A549 (cell line): ENCODE data around the gene ZNF827. TPM values are rescaled to one million over a fixed set of nuclear protein-coding genes. Genes with fewer than 3 reads are reported as not detected.
A peak's percentile ranks its signal among the peaks of the same experiment; 100 is the strongest.

Experiments
- ATAC-seq, 2 experiments: fragments of 200-7000 bp in 1 of 2; fragments of >200 bp in 1 of 2; cut with Nextera tagmentation in 1 of 2; cut with Tn5 transposase in 1 of 2; 3 replicates each; pipeline versions ENCODE4 v1.8.0 to v1.9.1; 2018 to 2020; ENCODE audit warnings: mild to moderate bottlenecking in 1 of 2, moderate library complexity in 1 of 2
- CTCF ChIA-PET: fragments of 300-600 bp; sonication (Branson Sonifier 250); formaldehyde crosslinking; extraction: SDS; loops from one replicate; lab custom pipeline; 2021; ENCODE audit warnings: antibody characterized with exemption, inconsistent platforms; lab: Yijun Ruan, JAX
- POLR2A ChIA-PET: fragments of 350-600 bp; formaldehyde crosslinking; extraction: SDS; loops from one replicate; lab custom pipeline; 2021; ENCODE audit warnings: antibody characterized with exemption, inconsistent platforms; lab: Yijun Ruan, JAX
- DNase-seq, 2 experiments: peaks; one replicate each; pipeline versions ENCODE4 v3.0.0 to v3.0.0-alpha.2; 2011 to 2016; ENCODE audit warnings: low read depth in 1 of 2, low spot score in 1 of 2
- FAIRE-seq: peaks from 2 replicates; lab custom pipeline; 2011; peaks lifted over from hg19 to GRCh38; lab: Jason Lieb, UNC
- H3K27ac ChIP-seq, 2 experiments: fragments of >200 bp; sonication (Bioruptor Twin); formaldehyde crosslinking; 3 replicates each; pipeline ENCODE4 v1.5.1; 2016 to 2017
- H3K4me1 ChIP-seq: fragments of >200 bp; sonication (Bioruptor Twin); formaldehyde crosslinking; 3 replicates; pipeline ENCODE4 v1.6.1; 2016
- H3K4me2 ChIP-seq: fragments of >200 bp; sonication (Bioruptor Twin); formaldehyde crosslinking; 3 replicates; pipeline ENCODE4 v1.6.1; 2016
- H3K4me3 ChIP-seq: fragments of >200 bp; sonication (Bioruptor Twin); formaldehyde crosslinking; 3 replicates; pipeline ENCODE4 v1.5.1; 2016
- H3K9me3 ChIP-seq: fragments of >200 bp; sonication (Bioruptor Twin); formaldehyde crosslinking; 3 replicates; pipeline ENCODE4 v1.6.1; 2016
- BHLHE40 ChIP-seq: IDR thresholded peaks from 2 replicates; pipeline ENCODE4 v1.6.1; 2012; ENCODE audit warnings: low read depth, low read length, inconsistent platforms
- CBX2 ChIP-seq: fragments of 200-600 bp; sonication (generic); IDR thresholded peaks from 2 replicates; pipeline ENCODE4 v1.6.1; 2016; ENCODE audit warnings: low read depth, mild to moderate bottlenecking, borderline replicate concordance
- CHD4 ChIP-seq: fragments of 200-600 bp; sonication (generic); IDR thresholded peaks from 2 replicates; pipeline ENCODE4 v1.6.1; 2016; ENCODE audit warnings: antibody characterized with exemption, mild to moderate bottlenecking, borderline replicate concordance
- CTCF ChIP-seq: fragments of >200 bp; sonication (Bioruptor Twin); formaldehyde crosslinking; IDR thresholded peaks from 3 replicates; pipeline ENCODE4 v1.5.1; 2016
- EHF ChIP-seq: fragments of 250-450 bp; sonication (Bioruptor Pico); IDR thresholded peaks from 2 replicates; pipeline ENCODE4 v1.5.0; 2020; ENCODE audit warnings: mild to moderate bottlenecking
- EHMT2 ChIP-seq: fragments of 200-600 bp; sonication (generic); IDR thresholded peaks from 2 replicates; pipeline ENCODE4 v1.6.1; 2016; ENCODE audit warnings: antibody characterized with exemption, low read depth, mild to moderate bottlenecking, moderate library complexity
- ESRRA ChIP-seq: fragments of 150-350 bp; IDR thresholded peaks from 2 replicates; pipeline ENCODE4 v1.6.1; 2014; ENCODE audit warnings: mild to moderate bottlenecking, low read length, borderline replicate concordance
- HEYL ChIP-seq: fragments of 250-450 bp; sonication (Bioruptor Pico); IDR thresholded peaks from 2 replicates; pipeline ENCODE4 v1.8.0; 2021; ENCODE audit warnings: mild to moderate bottlenecking, moderate library complexity
- JUN ChIP-seq, 2 experiments: fragments of >200 bp; sonication (Bioruptor Twin); formaldehyde crosslinking; IDR thresholded peaks; 2 replicates in 1 of 2; 3 replicates in 1 of 2; pipeline ENCODE4 v1.6.1; 2016 to 2017
- KDM5A ChIP-seq: fragments of 200-600 bp; sonication (generic); IDR thresholded peaks from 2 replicates; pipeline ENCODE4 v1.6.1; 2016; ENCODE audit warnings: antibody characterized with exemption, mild to moderate bottlenecking
- NR3C1 ChIP-seq: fragments of >200 bp; sonication (Bioruptor Twin); formaldehyde crosslinking; IDR thresholded peaks from 3 replicates; pipeline ENCODE4 v1.6.1; 2017
- RAD21 ChIP-seq, 2 experiments: fragments of >200 bp in 1 of 2; sonication (Bioruptor Twin) in 1 of 2; formaldehyde crosslinking in 1 of 2; IDR thresholded peaks in 1 of 2; conservative IDR thresholded peaks in 1 of 2; 2 replicates in 1 of 2; 3 replicates in 1 of 2; pipeline ENCODE4 v1.6.1; 2012 to 2018; ENCODE audit warnings: inconsistent platforms in 1 of 2
- RARB ChIP-seq: fragments of 250-450 bp; sonication (Bioruptor Pico); IDR thresholded peaks from 2 replicates; pipeline ENCODE4 v1.8.0; 2021; ENCODE audit warnings: mild to moderate bottlenecking, moderate library complexity
- RNF2 ChIP-seq: fragments of 200-600 bp; sonication (generic); IDR thresholded peaks from 2 replicates; pipeline ENCODE4 v1.6.1; 2016; ENCODE audit warnings: low read depth, mild to moderate bottlenecking, antibody characterized with exemption, moderate library complexity, borderline replicate concordance
- SMC3 ChIP-seq: fragments of >200 bp; sonication (Bioruptor Twin); formaldehyde crosslinking; IDR thresholded peaks from 3 replicates; pipeline ENCODE4 v1.6.1; 2018; ENCODE audit warnings: inconsistent platforms
- ZC3H11A ChIP-seq: fragments of 450-650 bp; IDR thresholded peaks from 2 replicates; pipeline ENCODE4 v1.6.1; 2014; ENCODE audit warnings: antibody characterized with exemption, mild to moderate bottlenecking
- ZFP36 ChIP-seq: fragments of 450-650 bp; IDR thresholded peaks from 2 replicates; pipeline ENCODE4 v1.6.1; 2014; ENCODE audit warnings: borderline replicate concordance; ENCODE audit not compliant: partially characterized antibody
- ZSCAN20 ChIP-seq: fragments of 250-450 bp; sonication (Bioruptor Pico); IDR thresholded peaks from 2 replicates; pipeline ENCODE4 v1.8.0; 2022; ENCODE audit warnings: mild to moderate bottlenecking, moderate library complexity
- WGBS: methylation state at CpG from one replicate; pipeline ENCODE4 v1.1.6; 2017; ENCODE audit errors: missing lambda C conversion rate; 5-methylcytosine and 5-hydroxymethylcytosine counted together
- polyA plus RNA-seq, 4 experiments: library from polyadenylated mRNA; depleted of rRNA in 3 of 4; stranded (reverse); fragments of >200 nt; fragmentation: RNase III in 1 of 4; extraction: RNeasy Plus Mini Kit Qiagen cat#74134 plus additional on column Dnase treatment in 1 of 4; gene quantifications; 2 replicates in 3 of 4; 3 replicates in 1 of 4; pipeline ENCODE4 v1.2.3, GENCODE V29; 2011 to 2017
- TF ChIP-seq, protein P1 (sequence below): fragments of 200-600 bp; sonication (generic); IDR thresholded peaks from 2 replicates; pipeline ENCODE4 v1.6.1; 2016; ENCODE audit warnings: antibody characterized with exemption, mild to moderate bottlenecking, moderate library complexity
- TF ChIP-seq, protein P2 (sequence below): fragments of 450-650 bp; IDR thresholded peaks from 2 replicates; pipeline ENCODE4 v1.6.1; 2014; ENCODE audit warnings: antibody characterized with exemption

ZNF827 gene
- polyA plus RNA-seq, 2 of the 4 experiments (the other 2 are of a cell fraction) = 3.8 to 4.2 TPM

DNA sequence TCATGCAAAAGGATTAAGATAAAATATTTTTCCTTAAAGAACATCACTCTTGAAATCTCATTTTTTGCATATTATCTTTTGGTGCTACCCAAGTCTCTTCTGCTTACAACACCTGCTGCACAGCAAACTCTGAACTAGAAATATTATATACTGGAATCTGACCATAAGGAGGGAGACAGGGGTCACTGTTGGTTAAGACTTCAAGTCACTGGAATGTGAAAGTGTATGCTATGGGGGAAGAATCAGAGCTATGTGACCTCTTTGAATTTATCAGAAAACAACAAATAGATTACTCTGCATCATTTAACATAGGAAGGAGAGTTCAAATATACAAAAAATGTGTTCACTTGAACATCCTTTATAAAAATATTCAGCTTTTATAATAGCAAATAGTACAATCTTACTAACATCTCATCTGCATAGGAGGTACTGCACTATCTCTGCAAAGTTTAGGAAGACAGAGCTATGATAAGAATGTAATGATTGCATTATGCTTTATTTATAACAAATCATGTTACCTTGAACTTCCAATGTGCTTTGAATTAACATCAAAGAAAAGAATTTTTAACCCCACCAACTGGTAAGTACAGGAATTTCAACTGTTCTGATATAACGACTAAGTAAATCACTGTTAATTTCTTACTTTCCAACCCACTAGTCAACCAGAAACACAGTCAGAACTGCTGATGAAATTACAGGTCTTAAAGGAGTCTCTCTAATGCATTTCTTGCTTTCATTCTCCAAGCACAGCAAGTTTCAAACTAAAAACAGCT is 69.8 kb downstream of the ZNF827 start:
- no peak overlapping the region for H3K27ac ChIP-seq
- FAIRE-seq (no peak), DNase-seq (no peak)
- TF ChIP-seq CTCF = 0 out of 3 replicates have a peak, but pooled peaks have one; percentile 7
- TF ChIP-seq SMC3 = no peak
- TF ChIP-seq, all 56 proteins: peak for 1
- H3K4me3 ChIP-seq = no peak overlapping the region
- H3K9me3 ChIP-seq = no peaks in the 10 kb centered on the region
- no peak for ATAC-seq
- 40% methylated on average over 1 of the region's 1 CpG for WGBS
- ChIA-PET POLR2A (no interaction called here), CTCF (interaction anchor here (1.3 kb wide), 1 partner anchor 103 kb away, joined by 3 read pairs; no protein-coding TSS in a partner anchor)
- no peak overlapping the region for H3K4me2 ChIP-seq
- no peaks in the 10 kb centered on the region for H3K4me1 ChIP-seq

DNA sequence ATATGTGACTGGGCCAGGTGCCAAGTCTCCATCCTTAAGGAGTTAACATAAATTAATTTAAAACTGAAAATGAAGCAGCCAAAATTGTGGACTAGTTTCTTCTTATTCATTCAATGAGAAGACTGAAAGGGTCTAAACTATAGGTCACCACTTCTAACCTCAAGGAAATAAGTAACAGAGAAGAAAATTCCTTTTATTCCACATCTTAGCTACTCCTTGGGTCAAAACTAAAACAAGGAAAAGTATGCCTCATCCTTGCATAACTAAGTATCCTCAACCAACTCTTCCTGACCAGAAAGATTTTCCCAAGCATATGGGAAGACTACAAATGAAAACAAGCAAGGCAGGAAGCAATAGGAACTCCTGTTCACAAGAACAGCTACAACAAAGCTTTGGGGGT is 71.2 kb downstream of the ZNF827 start:
- DNase-seq (no peak), FAIRE-seq (no peak), ATAC-seq (no peak)
- POLR2A ChIA-PET = no interaction called here
- no peak overlapping the region for H3K4me3 ChIP-seq
- H3K4me2 ChIP-seq = no peak overlapping the region
- TF ChIP-seq CHD4 = no peak
- no peak for TF ChIP-seq NR3C1
- TF ChIP-seq RARB = no peak
- no peak for TF ChIP-seq HEYL (CRISPR knock-in tag)
- TF ChIP-seq, protein P1, sequence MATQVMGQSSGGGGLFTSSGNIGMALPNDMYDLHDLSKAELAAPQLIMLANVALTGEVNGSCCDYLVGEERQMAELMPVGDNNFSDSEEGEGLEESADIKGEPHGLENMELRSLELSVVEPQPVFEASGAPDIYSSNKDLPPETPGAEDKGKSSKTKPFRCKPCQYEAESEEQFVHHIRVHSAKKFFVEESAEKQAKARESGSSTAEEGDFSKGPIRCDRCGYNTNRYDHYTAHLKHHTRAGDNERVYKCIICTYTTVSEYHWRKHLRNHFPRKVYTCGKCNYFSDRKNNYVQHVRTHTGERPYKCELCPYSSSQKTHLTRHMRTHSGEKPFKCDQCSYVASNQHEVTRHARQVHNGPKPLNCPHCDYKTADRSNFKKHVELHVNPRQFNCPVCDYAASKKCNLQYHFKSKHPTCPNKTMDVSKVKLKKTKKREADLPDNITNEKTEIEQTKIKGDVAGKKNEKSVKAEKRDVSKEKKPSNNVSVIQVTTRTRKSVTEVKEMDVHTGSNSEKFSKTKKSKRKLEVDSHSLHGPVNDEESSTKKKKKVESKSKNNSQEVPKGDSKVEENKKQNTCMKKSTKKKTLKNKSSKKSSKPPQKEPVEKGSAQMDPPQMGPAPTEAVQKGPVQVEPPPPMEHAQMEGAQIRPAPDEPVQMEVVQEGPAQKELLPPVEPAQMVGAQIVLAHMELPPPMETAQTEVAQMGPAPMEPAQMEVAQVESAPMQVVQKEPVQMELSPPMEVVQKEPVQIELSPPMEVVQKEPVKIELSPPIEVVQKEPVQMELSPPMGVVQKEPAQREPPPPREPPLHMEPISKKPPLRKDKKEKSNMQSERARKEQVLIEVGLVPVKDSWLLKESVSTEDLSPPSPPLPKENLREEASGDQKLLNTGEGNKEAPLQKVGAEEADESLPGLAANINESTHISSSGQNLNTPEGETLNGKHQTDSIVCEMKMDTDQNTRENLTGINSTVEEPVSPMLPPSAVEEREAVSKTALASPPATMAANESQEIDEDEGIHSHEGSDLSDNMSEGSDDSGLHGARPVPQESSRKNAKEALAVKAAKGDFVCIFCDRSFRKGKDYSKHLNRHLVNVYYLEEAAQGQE = no peak
- no peak for TF ChIP-seq EHF (CRISPR knock-in tag)
- no peak for TF ChIP-seq BHLHE40
- TF ChIP-seq RNF2 = no peak
- TF ChIP-seq ZC3H11A = no peak
- TF ChIP-seq, protein P2, sequence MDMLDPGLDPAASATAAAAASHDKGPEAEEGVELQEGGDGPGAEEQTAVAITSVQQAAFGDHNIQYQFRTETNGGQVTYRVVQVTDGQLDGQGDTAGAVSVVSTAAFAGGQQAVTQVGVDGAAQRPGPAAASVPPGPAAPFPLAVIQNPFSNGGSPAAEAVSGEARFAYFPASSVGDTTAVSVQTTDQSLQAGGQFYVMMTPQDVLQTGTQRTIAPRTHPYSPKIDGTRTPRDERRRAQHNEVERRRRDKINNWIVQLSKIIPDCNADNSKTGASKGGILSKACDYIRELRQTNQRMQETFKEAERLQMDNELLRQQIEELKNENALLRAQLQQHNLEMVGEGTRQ = no peak
- no peak for TF ChIP-seq KDM5A
- no peak for TF ChIP-seq JUN (IDR thresholded peaks at IDR 0.05)
- no peak for TF ChIP-seq ESRRA
- TF ChIP-seq ZFP36 = no peak
- CTCF ChIA-PET = no interaction called here
- no peak overlapping the region for H3K27ac ChIP-seq
- no peaks in the 10 kb centered on the region for H3K9me3 ChIP-seq
- H3K4me1 ChIP-seq = no peaks in the 10 kb centered on the region

GRCh38 chr4:145866991-145867390 is 71.6 kb downstream of the ZNF827 start:
- no peak for TF ChIP-seq EHMT2
- TF ChIP-seq CBX2 = no peak
- TF ChIP-seq ZC3H11A = no peak
- TF ChIP-seq, protein P1 = no peak
- TF ChIP-seq, protein P2 = no peak
- no peak for TF ChIP-seq ZSCAN20 (CRISPR knock-in tag)
- TF ChIP-seq RAD21 (conservative IDR thresholded peaks at IDR 0.05 in 1 of 2, IDR thresholded peaks at IDR 0.05 in 1 of 2) = no peak
- TF ChIP-seq SMC3 = no peak
- TF ChIP-seq CHD4 = no peak
- TF ChIP-seq EHF (CRISPR knock-in tag) = no peak
- no peaks in the 10 kb centered on the region for H3K9me3 ChIP-seq
- ChIA-PET POLR2A (no interaction called here), CTCF (no interaction called here)
- WGBS = 84% methylated on average over 4 of the region's 4 CpGs
- H3K4me3 ChIP-seq = no peak overlapping the region
- FAIRE-seq = no peak
- no peak overlapping the region for H3K4me2 ChIP-seq
- no peaks in the 10 kb centered on the region for H3K4me1 ChIP-seq
- no peak overlapping the region for H3K27ac ChIP-seq
- ATAC-seq = no peak
- DNase-seq = no peak
